UCSD-AML1 (cell line): ENCODE data around the gene CERS6.

Experiments used
- DNase-seq: peaks from one replicate; lab custom pipeline; 2025; ENCODE audit not compliant: unreplicated experiment; lab: John Stamatoyannopoulos, UW

Gene CERS6

GRCh38 chr2:168692132-168692744, 236.2 kb downstream of the CERS6 start:
- DNase-seq: no peak

GRCh38 chr2:168694173-168694572, 238.1 kb downstream of the CERS6 start:
- no peak for DNase-seq

GRCh38 chr2:168694866-168695265, 238.8 kb downstream of the CERS6 start:
- DNase-seq: no peak

- DNase-seq: no peak
Measured at GRCh38 chr2:168697668-168698121, 241.6 kb downstream of the CERS6 start.

GRCh38 chr2:168698969-168699368, 242.9 kb downstream of the CERS6 start:
- DNase-seq: no peak

- no peak for DNase-seq
Measured at GRCh38 chr2:168699844-168700417, 243.9 kb downstream of the CERS6 start.

- no peak for DNase-seq
Measured at GRCh38 chr2:168700615-168701245, 244.7 kb downstream of the CERS6 start.

- no peak for DNase-seq
Measured at GRCh38 chr2:168702579-168702978, 246.5 kb downstream of the CERS6 start.

- DNase-seq: no peak
Measured at GRCh38 chr2:168703926-168704325, 247.9 kb downstream of the CERS6 start.

- DNase-seq: no peak
Measured at GRCh38 chr2:168705534-168706470, 249.7 kb downstream of the CERS6 start.

GRCh38 chr2:168706806-168707205, 250.7 kb downstream of the CERS6 start:
- no peak for DNase-seq

- DNase-seq: no peak
Measured at GRCh38 chr2:168708080-168708479, 252.0 kb downstream of the CERS6 start.

GRCh38 chr2:168710754-168711467, 254.8 kb downstream of the CERS6 start:
- no peak for DNase-seq

- no peak for DNase-seq
Measured at GRCh38 chr2:168712053-168712452, 256.0 kb downstream of the CERS6 start.

GRCh38 chr2:168713325-168713724, 257.3 kb downstream of the CERS6 start:
- no peak for DNase-seq

- no peak for DNase-seq
Measured at GRCh38 chr2:168715849-168716248, 259.8 kb downstream of the CERS6 start.

- DNase-seq: no peak
Measured at GRCh38 chr2:168716839-168717238, 260.8 kb downstream of the CERS6 start.

- peak; percentile 17 for DNase-seq
Measured at GRCh38 chr2:168717790-168718502, 261.9 kb downstream of the CERS6 start.

GRCh38 chr2:168718622-168719021, 262.6 kb downstream of the CERS6 start:
- no peak for DNase-seq

- no peak for DNase-seq
Measured at GRCh38 chr2:168719446-168719845, 263.4 kb downstream of the CERS6 start.
